A549 (cell line): Measurements from ENCODE around the gene DNAJC8.

Source experiments
- CTCF ChIP-seq: fragments of >200 bp; sonication (Bioruptor Twin); formaldehyde crosslinking; IDR thresholded peaks from 3 replicates; pipeline ENCODE4 v1.5.1; 2016
- FOSL2 ChIP-seq, 2 experiments: fragments of 450-650 bp in 1 of 2; fragments of >200 bp in 1 of 2; sonication (Bioruptor Twin) in 1 of 2; formaldehyde crosslinking; IDR thresholded peaks; 2 replicates each; pipeline versions ENCODE4 v1.5.0 to v1.6.1; 2016 to 2020; ENCODE audit warnings: mild to moderate bottlenecking in 1 of 2, moderate library complexity in 1 of 2

- TF ChIP-seq CTCF (no peak), FOSL2 (IDR thresholded peaks at IDR 0.05) (no peak), FOSL2 (CRISPR knock-in tag; IDR thresholded peaks at IDR 0.05) (no peak)
Observed at GRCh38 chr1:28173151-28173979, 59.5 kb downstream of the DNAJC8 start.
